AG10803 (cell line): ENCODE results near the gene DNAH14.

Experiments
- DNase-seq: peaks from one replicate; pipeline ENCODE4 v3.0.0; 2010; ENCODE audit warnings: low read depth
- H3K4me3 ChIP-seq: 2 replicates; pipeline ENCODE4 v1.5.1; 2011; ENCODE audit warnings: mild to moderate bottlenecking, low read length, control low read depth
- TF ChIP-seq, protein P1 (sequence below): conservative IDR thresholded peaks from 2 replicates; pipeline ENCODE4 v1.5.1; 2011; ENCODE audit warnings: mild to moderate bottlenecking, low read length, control low read depth, inconsistent platforms

DNAH14 gene

GRCh38 chr1:225428068-225428880 is 498.8 kb downstream of the DNAH14 start:
- TF ChIP-seq, protein P1, sequence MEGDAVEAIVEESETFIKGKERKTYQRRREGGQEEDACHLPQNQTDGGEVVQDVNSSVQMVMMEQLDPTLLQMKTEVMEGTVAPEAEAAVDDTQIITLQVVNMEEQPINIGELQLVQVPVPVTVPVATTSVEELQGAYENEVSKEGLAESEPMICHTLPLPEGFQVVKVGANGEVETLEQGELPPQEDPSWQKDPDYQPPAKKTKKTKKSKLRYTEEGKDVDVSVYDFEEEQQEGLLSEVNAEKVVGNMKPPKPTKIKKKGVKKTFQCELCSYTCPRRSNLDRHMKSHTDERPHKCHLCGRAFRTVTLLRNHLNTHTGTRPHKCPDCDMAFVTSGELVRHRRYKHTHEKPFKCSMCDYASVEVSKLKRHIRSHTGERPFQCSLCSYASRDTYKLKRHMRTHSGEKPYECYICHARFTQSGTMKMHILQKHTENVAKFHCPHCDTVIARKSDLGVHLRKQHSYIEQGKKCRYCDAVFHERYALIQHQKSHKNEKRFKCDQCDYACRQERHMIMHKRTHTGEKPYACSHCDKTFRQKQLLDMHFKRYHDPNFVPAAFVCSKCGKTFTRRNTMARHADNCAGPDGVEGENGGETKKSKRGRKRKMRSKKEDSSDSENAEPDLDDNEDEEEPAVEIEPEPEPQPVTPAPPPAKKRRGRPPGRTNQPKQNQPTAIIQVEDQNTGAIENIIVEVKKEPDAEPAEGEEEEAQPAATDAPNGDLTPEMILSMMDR = no peak

GRCh38 chr1:225428881-225429455 is 499.5 kb downstream of the DNAH14 start:
- DNase-seq = no peak
- TF ChIP-seq, protein P1 = no peak
- H3K4me3 ChIP-seq = peak overlapping the region; percentile 86

More at GRCh38 chr1:225428068-225428880, 498.8 kb downstream of the DNAH14 start:
- peak; percentile 83 for DNase-seq
- H3K4me3 ChIP-seq = peak overlapping the region; percentile 86

DNA sequence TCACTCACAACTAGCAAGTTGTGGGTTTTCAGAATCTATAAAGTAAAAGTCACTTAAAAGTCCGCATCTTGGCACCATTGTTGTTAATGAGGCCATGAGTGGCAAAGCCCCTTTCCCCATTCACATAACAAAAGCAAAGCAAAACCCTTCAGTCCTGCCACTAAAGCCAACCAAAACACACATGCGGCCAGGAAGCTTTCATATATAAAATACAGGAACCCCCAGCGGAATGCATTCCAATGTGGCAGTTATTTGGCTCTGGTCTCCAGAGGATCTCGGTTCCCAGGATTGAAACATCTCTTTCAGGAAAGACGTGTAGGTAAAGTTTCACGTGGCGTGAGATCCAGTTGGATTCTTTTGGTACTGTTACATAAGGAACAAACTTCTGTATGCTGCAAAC is 500.8 kb downstream of the DNAH14 start:
- no peak overlapping the region for H3K4me3 ChIP-seq
- TF ChIP-seq, protein P1 = no peak
- no peak for DNase-seq

GRCh38 chr1:225431081-225431863 is 501.8 kb downstream of the DNAH14 start:
- TF ChIP-seq, protein P1 = no peak
- H3K4me3 ChIP-seq = no peak overlapping the region
- no peak for DNase-seq

DNA sequence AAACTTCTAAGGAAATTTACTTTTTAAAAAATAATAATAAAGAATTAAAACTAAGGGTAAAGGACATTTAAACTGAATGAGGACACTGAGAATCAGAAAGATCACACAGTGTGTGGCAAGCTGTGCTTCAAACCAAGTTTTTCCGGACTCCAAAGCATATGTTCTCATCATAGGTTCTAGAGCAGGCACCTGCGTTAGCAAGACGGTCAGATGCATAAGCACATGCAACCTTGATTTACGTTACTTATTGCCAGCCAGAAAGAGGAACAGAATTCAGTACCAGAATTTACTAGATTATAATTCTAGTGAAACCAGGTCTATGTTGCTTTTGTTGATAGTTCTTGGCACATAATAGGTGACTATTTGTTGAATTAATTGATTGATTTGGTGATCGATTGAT is 504.6 kb downstream of the DNAH14 start:
- DNase-seq = no peak
- no peak overlapping the region for H3K4me3 ChIP-seq

GRCh38 chr1:225435076-225435475 is 505.6 kb downstream of the DNAH14 start:
- DNase-seq = no peak
- TF ChIP-seq, protein P1 = no peak
- no peak overlapping the region for H3K4me3 ChIP-seq

More for the DNA sequence above, 504.6 kb downstream of the DNAH14 start:
- TF ChIP-seq, protein P1 = no peak
